ENCODE data around the gene MRPL12. TPM values are rescaled to one million over a fixed set of nuclear protein-coding genes. Genes with fewer than 3 reads are reported as not detected.

The MRPL12 gene
- total and polyA plus RNA-seq, 2 of the 8 experiments (the other 6 are each of a cell fraction or from before 2014, with no cell fraction given), result 120 to 141 TPM

DNA sequence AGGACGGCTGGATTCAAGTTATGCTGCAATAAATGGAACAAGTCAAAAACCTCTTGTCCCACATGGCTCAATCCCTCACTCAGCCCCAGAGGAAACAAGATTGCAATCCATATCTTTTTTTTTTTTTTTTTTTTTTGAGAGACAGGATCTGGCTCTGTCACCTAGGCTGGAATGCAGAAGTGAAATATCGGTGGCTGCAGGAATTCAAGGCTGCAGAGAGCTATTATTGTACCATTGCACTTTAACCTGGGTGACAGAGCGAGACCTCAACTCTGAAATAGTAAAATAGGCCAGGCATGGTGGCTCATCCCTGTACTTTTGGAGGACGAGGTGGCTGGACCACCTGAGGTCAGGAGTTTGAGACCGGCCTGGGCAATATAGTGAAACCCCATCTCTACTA lies 44.1 kb upstream of the MRPL12 start:
- POLR2A ChIA-PET (ENCODE audit: partially characterized antibody), result interaction anchor here (0.9 to 2.1 kb wide), 2 partner anchors 11 to 15 kb away, joined by 3 to 8 read pairs; no protein-coding TSS in a partner anchor
- TF ChIP-seq TAF7 (optimal IDR thresholded peaks at IDR 0.05; ENCODE audit: borderline replicate concordance, low read depth, low read length) (no peak), RNF2 (IDR thresholded peaks at IDR 0.05; ENCODE audit: borderline replicate concordance, low read depth, low read length, missing control alignments, poor library complexity, severe bottlenecking) (no peak), POLR2A (IDR thresholded peaks at IDR 0.05; ENCODE audit: control extremely low read depth in 1 of 2, low read depth in 2 of 2, low read length in 2 of 2) (no peak), RAD21 (IDR thresholded peaks at IDR 0.05 in 1 of 2, conservative IDR thresholded peaks at IDR 0.05 in 1 of 2; ENCODE audit: low read depth in 2 of 2, low read length in 2 of 2) (no peak), BCL11A (IDR thresholded peaks at IDR 0.05; ENCODE audit: low read depth in 2 of 2, low read length in 2 of 2) (no peak), TEAD4 (IDR thresholded peaks at IDR 0.05; ENCODE audit: low read depth, low read length) (no peak), ZNF274 (IDR thresholded peaks at IDR 0.05; ENCODE audit: borderline replicate concordance, extremely low read depth, low read length) (no peak), NRF1 (IDR thresholded peaks at IDR 0.05; ENCODE audit: low read depth, low read length) (no peak), FOSL1 (IDR thresholded peaks at IDR 0.05; ENCODE audit: insufficient read depth, low read depth, low read length) (no peak), KDM4A (IDR thresholded peaks at IDR 0.05; ENCODE audit: low read depth, low read length, severe bottlenecking) (no peak)
- TF ChIP-seq, protein P1, sequence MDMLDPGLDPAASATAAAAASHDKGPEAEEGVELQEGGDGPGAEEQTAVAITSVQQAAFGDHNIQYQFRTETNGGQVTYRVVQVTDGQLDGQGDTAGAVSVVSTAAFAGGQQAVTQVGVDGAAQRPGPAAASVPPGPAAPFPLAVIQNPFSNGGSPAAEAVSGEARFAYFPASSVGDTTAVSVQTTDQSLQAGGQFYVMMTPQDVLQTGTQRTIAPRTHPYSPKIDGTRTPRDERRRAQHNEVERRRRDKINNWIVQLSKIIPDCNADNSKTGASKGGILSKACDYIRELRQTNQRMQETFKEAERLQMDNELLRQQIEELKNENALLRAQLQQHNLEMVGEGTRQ (IDR thresholded peaks at IDR 0.05; ENCODE audit: low read length), result no peak
- TF ChIP-seq, protein P2, sequence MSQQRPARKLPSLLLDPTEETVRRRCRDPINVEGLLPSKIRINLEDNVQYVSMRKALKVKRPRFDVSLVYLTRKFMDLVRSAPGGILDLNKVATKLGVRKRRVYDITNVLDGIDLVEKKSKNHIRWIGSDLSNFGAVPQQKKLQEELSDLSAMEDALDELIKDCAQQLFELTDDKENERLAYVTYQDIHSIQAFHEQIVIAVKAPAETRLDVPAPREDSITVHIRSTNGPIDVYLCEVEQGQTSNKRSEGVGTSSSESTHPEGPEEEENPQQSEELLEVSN (IDR thresholded peaks at IDR 0.05), result no peak

More for the DNA sequence above, 44.1 kb upstream of the MRPL12 start:
- no peak overlapping the region for H3K56ac ChIP-seq (replicated peaks; ENCODE audit: insufficient read length, low read depth, low read length)
- H4K8ac ChIP-seq (ENCODE audit: extremely low read depth, insufficient read depth, low read length), result no peak overlapping the region
- H3K4me3 ChIP-seq (ENCODE audit: extremely low read depth in 1 of 4, insufficient read depth in 2 of 4, low read depth in 3 of 4, low read length in 4 of 4), result no peak overlapping the region
- no peaks in the 10 kb centered on the region for H3K79me1 ChIP-seq (ENCODE audit: low read depth, low read length)
- FAIRE-seq (no peak), DNase-seq (ENCODE audit: low read depth in 1 of 2, low spot score in 2 of 2) (no peak)
- no peaks in the 10 kb centered on the region for H3K79me2 ChIP-seq (ENCODE audit: control insufficient read depth in 1 of 2, insufficient read depth in 2 of 2, low read length in 2 of 2)
- H2AK5ac ChIP-seq (ENCODE audit: low read depth, low read length), result no peak overlapping the region
- H2BK15ac ChIP-seq (ENCODE audit: low read length), result no peak overlapping the region
- no peak overlapping the region for H3K14ac ChIP-seq (ENCODE audit: insufficient read length)
- CTCF ChIA-PET (ENCODE audit: partially characterized antibody), result interaction anchor here (1.6 kb wide), 1 partner anchor 12 kb away, joined by 4 read pairs; no protein-coding TSS in a partner anchor
- H3K9me3 ChIP-seq (ENCODE audit: insufficient read depth in 2 of 2, low read depth in 1 of 2, low read length in 1 of 2), result no peaks in the 10 kb centered on the region
- no peak overlapping the region for H3K9ac ChIP-seq (replicated peaks in 1 of 4; ENCODE audit: extremely low read depth in 1 of 4, low read depth in 3 of 4, low read length in 3 of 4)
- no peak overlapping the region for H2BK120ac ChIP-seq (replicated peaks; ENCODE audit: low read depth, low read length)
- H3K23me2 ChIP-seq (ENCODE audit: low read depth, low read length), result no peaks in the 10 kb centered on the region
- no peak overlapping the region for H3K18ac ChIP-seq (ENCODE audit: extremely low read depth, low read length)
- H4K20me1 ChIP-seq (replicated peaks in 1 of 2; ENCODE audit: control insufficient read depth in 1 of 2, insufficient read depth in 2 of 2, low read length in 2 of 2), result no peaks in the 10 kb centered on the region
- no peaks in the 10 kb centered on the region for H3K27me3 ChIP-seq (replicated peaks in 1 of 4; ENCODE audit: control insufficient read depth in 3 of 4, extremely low read depth in 1 of 4, insufficient read depth in 3 of 4, low read length in 3 of 4)
- no peak overlapping the region for H4K91ac ChIP-seq (replicated peaks; ENCODE audit: insufficient read length, low read length)
- H2BK12ac ChIP-seq (ENCODE audit: low read depth, low read length), result no peak overlapping the region
- H4K5ac ChIP-seq (ENCODE audit: insufficient read length, low read depth, low read length), result no peak overlapping the region
- no peak overlapping the region for H2BK5ac ChIP-seq (ENCODE audit: low read depth, low read length)
- no peak overlapping the region for H2BK20ac ChIP-seq (ENCODE audit: low read length)
- no peak overlapping the region for H3K4ac ChIP-seq (replicated peaks; ENCODE audit: insufficient read length, low read depth, low read length)
- H3K36me3 ChIP-seq (ENCODE audit: control insufficient read depth in 2 of 4, insufficient read depth in 4 of 4, low read length in 3 of 4), result no peaks in the 10 kb centered on the region
- H3K23ac ChIP-seq (ENCODE audit: insufficient read length), result no peak overlapping the region
- H2AFZ ChIP-seq (ENCODE audit: low read length), result no peak overlapping the region
- no peaks in the 10 kb centered on the region; a peak in 1 of 7 replicates for H3K4me1 ChIP-seq (replicated peaks in 1 of 4; ENCODE audit: control insufficient read depth in 3 of 4, insufficient read depth in 4 of 4, low read length in 3 of 4)
- 81% methylated on average over 5 of the region's 5 CpGs; no CpG with 5 or more reads in 1 of the 2 experiments for WGBS, 2 experiments (ENCODE audit: extremely low coverage in 1 of 2, insufficient coverage in 1 of 2, insufficient read length in 1 of 2, insufficient replicate concordance in 2 of 2, low coverage in 1 of 2, low lambda C conversion rate in 2 of 2, missing lambda C conversion rate in 1 of 2)
- no peak overlapping the region for H3K27ac ChIP-seq (ENCODE audit: low read depth, low read length)
- no peak overlapping the region for H3K4me2 ChIP-seq (ENCODE audit: insufficient read depth in 1 of 2, low read depth in 2 of 2, low read length in 2 of 2)
